Astrocyte (in vitro differentiated cells and primary cell): ENCODE results near the gene SRGAP2.
"Not testable (repeated sequence)": the region's sequence is repeated elsewhere in the genome, so short reads cannot be mapped to it uniquely, and the experiment has no call there.

Experiments
- CTCF ChIP-seq: IDR thresholded peaks from 2 replicates; pipeline ENCODE4 v1.5.1; 2011; ENCODE audit warnings: low read depth, mild to moderate bottlenecking, inconsistent platforms, low read length, moderate library complexity; ENCODE audit not compliant: insufficient read depth
- EZH2 ChIP-seq: IDR thresholded peaks from 2 replicates; pipeline ENCODE4 v1.6.1; 2012; ENCODE audit warnings: mild to moderate bottlenecking, low read length, inconsistent platforms; ENCODE audit not compliant: insufficient read depth

- not testable (repeated sequence) for TF ChIP-seq CTCF, EZH2
Observed at GRCh38 chr1:206226886-206227285, 23.5 kb downstream of the SRGAP2 start.
